Neural progenitor cell (in vitro differentiated cells): ENCODE measurements around the gene PDIA6. TPM values are rescaled to one million over a fixed set of nuclear protein-coding genes. Genes with fewer than 3 reads are reported as not detected.

ENCODE experiments used
- DNase-seq: peaks from one replicate; pipeline ENCODE4 v3.0.0-alpha.2; 2016; ENCODE audit warnings: low spot score
- H2AFZ ChIP-seq: fragments of 200-600 bp; sonication (generic); replicated peaks from 2 replicates; pipeline ENCODE4 v1.6.1; 2016; ENCODE audit warnings: antibody characterized with exemption
- H3F3A ChIP-seq: fragments of 200-600 bp; sonication (generic); 2 replicates; pipeline ENCODE4 v1.6.1; 2016; ENCODE audit warnings: antibody characterized with exemption, low read depth
- H3K27ac ChIP-seq: fragments of 200-600 bp; sonication (generic); 2 replicates; pipeline ENCODE4 v1.5.1; 2016; ENCODE audit warnings: mild to moderate bottlenecking
- H3K27me3 ChIP-seq: fragments of 200-600 bp; sonication (generic); 2 replicates; pipeline ENCODE4 v1.6.1; 2016; ENCODE audit warnings: mild to moderate bottlenecking, moderate library complexity
- H3K36me3 ChIP-seq: fragments of 200-600 bp; sonication (generic); 2 replicates; pipeline ENCODE4 v1.5.1; 2016
- H3K4me1 ChIP-seq: fragments of 200-600 bp; sonication (generic); 2 replicates; pipeline ENCODE4 v1.6.1; 2016; ENCODE audit warnings: mixed run types
- H3K4me2 ChIP-seq: fragments of 200-600 bp; sonication (generic); 2 replicates; pipeline ENCODE4 v1.6.1; 2016
- H3K4me3 ChIP-seq: fragments of 200-600 bp; sonication (generic); 2 replicates; pipeline ENCODE4 v1.5.1; 2016
- H3K79me2 ChIP-seq: fragments of 200-600 bp; sonication (generic); 2 replicates; pipeline ENCODE4 v1.6.1; 2016; ENCODE audit warnings: low read depth
- H3K9ac ChIP-seq: fragments of 200-600 bp; sonication (generic); 2 replicates; pipeline ENCODE4 v1.6.1; 2016
- H3K9me3 ChIP-seq: fragments of 200-600 bp; sonication (generic); 2 replicates; pipeline ENCODE4 v1.5.1; 2016; ENCODE audit warnings: low read depth
- H4K20me1 ChIP-seq: fragments of 200-600 bp; sonication (generic); 2 replicates; pipeline ENCODE4 v1.6.1; 2016; ENCODE audit warnings: low read depth
- H3K27ac Mint-ChIP-seq: 3 replicates; pipeline ENCODE4 v1.8.0; 2021; ENCODE audit warnings: mixed read lengths
- H3K27me3 Mint-ChIP-seq: 2 replicates; pipeline ENCODE4 v1.8.0; 2022; ENCODE audit warnings: low read depth, mild to moderate bottlenecking, inconsistent platforms, moderate library complexity, mixed read lengths; ENCODE audit not compliant: insufficient read depth
- H3K36me3 Mint-ChIP-seq: 3 replicates; pipeline ENCODE4 v1.8.0; 2021; ENCODE audit warnings: mixed read lengths
- H3K4me1 Mint-ChIP-seq: 3 replicates; pipeline ENCODE4 v1.8.0; 2021; ENCODE audit warnings: mixed read lengths
- H3K4me3 Mint-ChIP-seq: 3 replicates; pipeline ENCODE4 v1.8.0; 2021; ENCODE audit warnings: mild to moderate bottlenecking, moderate library complexity, mixed read lengths
- H3K9me3 Mint-ChIP-seq: 3 replicates; pipeline ENCODE4 v1.8.0; 2020; ENCODE audit warnings: mixed read lengths
- EZH2 ChIP-seq: fragments of 200-600 bp; sonication (generic); IDR thresholded peaks from 2 replicates; pipeline ENCODE4 v1.6.1; 2017; ENCODE audit warnings: antibody characterized with exemption, mild to moderate bottlenecking, moderate library complexity
- EZH2phosphoT487 ChIP-seq: fragments of 200-600 bp; sonication (generic); IDR thresholded peaks from 2 replicates; pipeline ENCODE4 v1.6.1; 2017; ENCODE audit warnings: antibody characterized with exemption
- total RNA-seq: library from RNA; depleted of rRNA; stranded (reverse); fragments of >200 nt; gene quantifications from 2 replicates; pipeline ENCODE4 v1.2.3, GENCODE V29; 2015; ENCODE audit warnings: low replicate concordance
- TF ChIP-seq, protein P1 (sequence below): fragments of 200-600 bp; sonication (generic); IDR thresholded peaks from 2 replicates; pipeline ENCODE4 v1.5.1; 2017; ENCODE audit warnings: antibody characterized with exemption, mild to moderate bottlenecking

Gene PDIA6
- total RNA-seq, 1 donor from 2014 or later = 381 TPM

- H3K4me1 ChIP-seq = peaks cover 4% of the 10 kb centered on the region
- no peak overlapping the region for H3K4me3 ChIP-seq
- H3K27ac Mint-ChIP-seq = no peak overlapping the region
- no peak overlapping the region for H3K9ac ChIP-seq
- no peak overlapping the region for H2AFZ ChIP-seq
- no peak overlapping the region for H3K27ac ChIP-seq
- TF ChIP-seq EZH2 (no peak), EZH2phosphoT487 (no peak)
- TF ChIP-seq, protein P1, sequence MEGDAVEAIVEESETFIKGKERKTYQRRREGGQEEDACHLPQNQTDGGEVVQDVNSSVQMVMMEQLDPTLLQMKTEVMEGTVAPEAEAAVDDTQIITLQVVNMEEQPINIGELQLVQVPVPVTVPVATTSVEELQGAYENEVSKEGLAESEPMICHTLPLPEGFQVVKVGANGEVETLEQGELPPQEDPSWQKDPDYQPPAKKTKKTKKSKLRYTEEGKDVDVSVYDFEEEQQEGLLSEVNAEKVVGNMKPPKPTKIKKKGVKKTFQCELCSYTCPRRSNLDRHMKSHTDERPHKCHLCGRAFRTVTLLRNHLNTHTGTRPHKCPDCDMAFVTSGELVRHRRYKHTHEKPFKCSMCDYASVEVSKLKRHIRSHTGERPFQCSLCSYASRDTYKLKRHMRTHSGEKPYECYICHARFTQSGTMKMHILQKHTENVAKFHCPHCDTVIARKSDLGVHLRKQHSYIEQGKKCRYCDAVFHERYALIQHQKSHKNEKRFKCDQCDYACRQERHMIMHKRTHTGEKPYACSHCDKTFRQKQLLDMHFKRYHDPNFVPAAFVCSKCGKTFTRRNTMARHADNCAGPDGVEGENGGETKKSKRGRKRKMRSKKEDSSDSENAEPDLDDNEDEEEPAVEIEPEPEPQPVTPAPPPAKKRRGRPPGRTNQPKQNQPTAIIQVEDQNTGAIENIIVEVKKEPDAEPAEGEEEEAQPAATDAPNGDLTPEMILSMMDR = no peak
- H3K79me2 ChIP-seq = no peaks in the 10 kb centered on the region
- H3K9me3 ChIP-seq = no peaks in the 10 kb centered on the region
- no peak overlapping the region for H3K4me2 ChIP-seq
- no peaks in the 10 kb centered on the region for H3K36me3 ChIP-seq
- no peak overlapping the region for H3K4me3 Mint-ChIP-seq
- H4K20me1 ChIP-seq = peaks cover 3% of the 10 kb centered on the region
- no peaks in the 10 kb centered on the region for H3K9me3 Mint-ChIP-seq
- H3K4me1 Mint-ChIP-seq = peaks cover 5% of the 10 kb centered on the region
- H3K36me3 Mint-ChIP-seq = peaks cover 20% of the 10 kb centered on the region
- no peak for DNase-seq
- no peaks in the 10 kb centered on the region for H3K27me3 ChIP-seq
- peaks cover 2% of the 10 kb centered on the region for H3K27me3 Mint-ChIP-seq
- no peaks in the 10 kb centered on the region for H3F3A ChIP-seq
Measured at GRCh38 chr2:10779776-10780490, 32.7 kb downstream of the PDIA6 start.

DNA sequence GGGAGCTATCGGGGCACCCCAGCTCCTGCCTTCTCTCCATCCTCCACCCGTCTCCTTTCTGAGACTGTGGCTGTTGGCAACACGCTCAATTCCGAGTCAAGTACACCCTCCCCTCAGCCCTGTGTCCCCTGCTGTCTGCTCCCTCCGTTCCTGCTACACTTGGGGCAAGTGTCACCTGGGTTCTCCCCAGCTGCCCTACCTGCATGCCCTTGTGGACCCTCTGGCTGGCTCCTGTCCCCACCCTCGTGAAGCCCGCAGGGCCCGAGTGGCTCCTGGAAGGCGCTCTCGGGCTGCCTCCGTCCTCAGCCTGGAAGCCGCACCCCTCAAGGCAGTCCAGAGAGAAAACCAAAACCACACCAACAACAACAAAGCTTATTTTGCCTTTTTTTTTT, 33.9 kb downstream of the PDIA6 start:
- Histone ChIP-seq H3K9me3 (no peaks in the 10 kb centered on the region), H3K27me3 (no peaks in the 10 kb centered on the region), H3K79me2 (no peaks in the 10 kb centered on the region), H3K4me2 (no peak overlapping the region), H4K20me1 (no peaks in the 10 kb centered on the region), H3K36me3 (no peaks in the 10 kb centered on the region), H3K4me3 (no peak overlapping the region), H3F3A (no peaks in the 10 kb centered on the region), H3K9ac (no peak overlapping the region), H2AFZ (no peak overlapping the region), H3K27ac (no peak overlapping the region), H3K4me1 (peaks cover 10% of the 10 kb centered on the region)
- Mint-ChIP-seq H3K36me3 (peaks cover 17% of the 10 kb centered on the region), H3K9me3 (no peaks in the 10 kb centered on the region), H3K4me3 (no peak overlapping the region), H3K27me3 (peaks cover 4% of the 10 kb centered on the region), H3K27ac (no peak overlapping the region), H3K4me1 (peaks cover 9% of the 10 kb centered on the region)
- DNase-seq = no peak
- no peak for TF ChIP-seq EZH2phosphoT487
- no peak for TF ChIP-seq EZH2
- TF ChIP-seq, protein P1 = no peak

DNA sequence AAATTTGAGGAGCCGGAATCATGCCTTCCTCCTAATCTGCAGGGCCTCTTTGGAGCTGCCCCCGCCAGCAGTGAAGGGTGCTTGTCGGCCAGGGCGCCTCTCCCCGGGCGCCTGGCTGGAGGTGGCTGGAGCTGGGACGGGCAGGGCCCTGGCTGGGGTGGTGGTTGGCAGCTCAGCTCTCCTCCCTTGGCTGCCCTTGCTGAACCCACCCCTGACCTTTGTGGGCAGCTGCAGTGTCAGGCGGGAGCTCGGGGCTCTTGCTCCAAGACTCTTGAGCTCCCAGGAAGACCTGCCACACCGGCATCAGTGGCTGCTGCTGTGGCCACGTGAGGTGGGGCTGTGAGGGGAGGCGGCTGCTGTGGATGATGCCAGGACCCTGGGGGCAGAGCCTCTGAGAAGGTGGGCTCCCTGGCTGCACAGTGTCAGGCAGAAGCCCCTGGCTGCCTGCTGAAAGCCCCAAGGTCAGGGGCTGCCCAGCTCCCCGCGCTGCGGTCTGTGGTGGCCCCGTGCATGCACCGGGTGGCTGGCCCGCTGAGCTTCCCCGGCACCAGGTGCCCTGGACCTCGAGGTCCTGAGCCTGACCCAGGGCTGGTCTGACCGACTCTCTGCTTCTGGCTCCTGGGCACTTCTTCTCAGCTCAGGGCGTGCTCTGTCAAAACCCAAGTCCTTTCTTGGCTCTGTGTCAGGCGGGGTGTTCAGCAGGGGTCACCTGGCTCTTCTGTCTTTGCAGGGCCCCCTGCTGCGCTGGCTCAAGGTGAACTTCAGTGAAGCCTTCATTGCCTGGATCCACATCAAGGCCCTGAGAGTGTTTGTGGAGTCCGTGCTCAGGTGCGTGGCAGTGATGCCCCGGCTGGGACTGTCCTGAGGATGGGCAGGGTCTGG, 34.5 kb downstream of the PDIA6 start:
- Mint-ChIP-seq H3K4me1 (peaks cover 9% of the 10 kb centered on the region), H3K36me3 (peaks cover 11% of the 10 kb centered on the region), H3K27ac (no peak overlapping the region), H3K9me3 (no peaks in the 10 kb centered on the region), H3K27me3 (peaks cover 4% of the 10 kb centered on the region), H3K4me3 (no peak overlapping the region)
- Histone ChIP-seq H4K20me1 (no peaks in the 10 kb centered on the region), H2AFZ (no peak overlapping the region), H3K27ac (no peak overlapping the region), H3K79me2 (no peaks in the 10 kb centered on the region), H3K9me3 (no peaks in the 10 kb centered on the region), H3F3A (no peaks in the 10 kb centered on the region), H3K4me3 (no peak overlapping the region), H3K4me1 (peaks cover 10% of the 10 kb centered on the region), H3K4me2 (no peak overlapping the region), H3K27me3 (no peaks in the 10 kb centered on the region), H3K36me3 (no peaks in the 10 kb centered on the region), H3K9ac (no peak overlapping the region)
- TF ChIP-seq EZH2 (no peak), EZH2phosphoT487 (no peak)
- TF ChIP-seq, protein P1 = no peak
- no peak for DNase-seq
